SU-DHL-6 (cell line): ENCODE measurements around the gene SERPINA3.

Experiments used
- H2AFZ ChIP-seq: fragments of 200-600 bp; sonication (generic); 2 replicates; pipeline ENCODE4 v1.6.1; 2014; ENCODE audit warnings: low read depth, mild to moderate bottlenecking, moderate library complexity, mixed read lengths, antibody characterized with exemption, low read length; ENCODE audit not compliant: severe bottlenecking
- H3F3A ChIP-seq: fragments of 200-600 bp; shearing (Covaris generic); 2 replicates; pipeline ENCODE4 v1.6.0; 2016; ENCODE audit warnings: antibody characterized with exemption, mild to moderate bottlenecking; ENCODE audit not compliant: insufficient read depth
- H3K27ac ChIP-seq: fragments of 200-600 bp; sonication (generic); 2 replicates; pipeline ENCODE4 v1.5.1; 2016; ENCODE audit warnings: low read depth, mild to moderate bottlenecking, low read length, moderate library complexity, mixed read lengths
- H3K27me3 ChIP-seq: fragments of 200-600 bp; sonication (generic), shearing (Covaris generic); 2 replicates; pipeline ENCODE4 v1.6.0; 2014; ENCODE audit warnings: mild to moderate bottlenecking, low read length
- H3K36me3 ChIP-seq: fragments of 200-600 bp; sonication (generic); 2 replicates; pipeline ENCODE4 v1.6.1; 2014; ENCODE audit warnings: mild to moderate bottlenecking, low read length, mixed read lengths
- H3K4me2 ChIP-seq: fragments of 300-600, 200-600 bp; shearing (Covaris generic), sonication (generic); 2 replicates; pipeline ENCODE4 v1.6.0; 2014; ENCODE audit warnings: low read length, low read depth, mild to moderate bottlenecking; ENCODE audit not compliant: poor library complexity, severe bottlenecking
- H3K4me3 ChIP-seq: fragments of 200-600 bp; sonication (generic); 2 replicates; pipeline ENCODE4 v1.5.1; 2014; ENCODE audit warnings: antibody characterized with exemption, low read length, mild to moderate bottlenecking, mixed read lengths; ENCODE audit not compliant: insufficient read depth, poor library complexity, severe bottlenecking
- H3K79me2 ChIP-seq: fragments of 200-600 bp; sonication (generic); 2 replicates; pipeline ENCODE4 v1.6.1; 2014; ENCODE audit warnings: mild to moderate bottlenecking, low read length, moderate library complexity; ENCODE audit not compliant: insufficient read depth
- H3K9ac ChIP-seq: fragments of 200-600 bp; sonication (generic); 2 replicates; pipeline ENCODE4 v1.7.0; 2014; ENCODE audit warnings: mild to moderate bottlenecking, low read length
- H3K9me2 ChIP-seq: fragments of 200-600 bp; sonication (generic); replicated peaks from 2 replicates; pipeline ENCODE4 v1.6.1; 2014; ENCODE audit warnings: low read length; ENCODE audit not compliant: insufficient read depth
- H3K9me3 ChIP-seq: fragments of 200-600 bp; sonication (generic); 2 replicates; pipeline ENCODE4 v1.6.1; 2014; ENCODE audit warnings: low read length, mixed read lengths; ENCODE audit not compliant: insufficient read depth
- H4K20me1 ChIP-seq: fragments of 200-600 bp; sonication (generic); 2 replicates; pipeline ENCODE4 v1.6.1; 2014; ENCODE audit warnings: low read depth, mild to moderate bottlenecking, antibody characterized with exemption, low read length, moderate library complexity, mixed read lengths
- EZH2phosphoT487 ChIP-seq: fragments of 200-600 bp; sonication (generic), shearing (Covaris generic); conservative IDR thresholded peaks from 2 replicates; pipeline ENCODE4 v1.6.1; 2018; ENCODE audit warnings: mild to moderate bottlenecking, antibody characterized with exemption, low read length, moderate library complexity, mixed read lengths
- TF ChIP-seq, protein P1 (sequence below): fragments of 200-600 bp; sonication (generic); IDR thresholded peaks from one replicate; pipeline ENCODE4 v1.5.1; 2017; ENCODE audit warnings: antibody characterized with exemption, mild to moderate bottlenecking, low read length, moderate library complexity; ENCODE audit not compliant: insufficient read depth, poor library complexity, severe bottlenecking

SERPINA3 gene

DNA sequence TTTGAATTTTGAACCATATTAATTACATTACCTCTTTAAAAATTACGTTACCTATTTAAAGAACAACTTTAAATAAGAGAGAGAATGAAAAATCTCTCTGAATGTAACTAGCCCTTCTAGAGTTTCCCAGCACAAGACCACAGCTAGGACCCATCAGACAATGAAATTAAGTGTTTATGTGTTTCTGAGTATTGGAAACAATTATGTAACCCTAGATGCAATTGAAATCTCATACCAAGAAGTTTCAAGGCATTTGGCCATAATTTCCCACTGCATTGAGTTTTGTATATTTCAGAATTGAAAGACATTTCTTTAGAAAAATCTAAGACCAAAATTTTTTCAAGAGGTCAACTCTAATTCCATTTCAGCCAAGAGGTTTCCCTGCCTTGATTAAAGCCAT is 47.1 kb downstream of the SERPINA3 start:
- Histone ChIP-seq H3K9me2 (no peaks in the 10 kb centered on the region), H3K9me3 (no peaks in the 10 kb centered on the region), H3K36me3 (no peaks in the 10 kb centered on the region), H3F3A (no peaks in the 10 kb centered on the region), H3K4me3 (no peak overlapping the region), H3K4me2 (no peak overlapping the region), H3K27me3 (no peaks in the 10 kb centered on the region), H4K20me1 (no peaks in the 10 kb centered on the region), H3K27ac (no peak overlapping the region), H3K9ac (no peak overlapping the region), H2AFZ (no peak overlapping the region), H3K79me2 (no peaks in the 10 kb centered on the region)
- TF ChIP-seq EZH2phosphoT487, result no peak
- TF ChIP-seq, protein P1, sequence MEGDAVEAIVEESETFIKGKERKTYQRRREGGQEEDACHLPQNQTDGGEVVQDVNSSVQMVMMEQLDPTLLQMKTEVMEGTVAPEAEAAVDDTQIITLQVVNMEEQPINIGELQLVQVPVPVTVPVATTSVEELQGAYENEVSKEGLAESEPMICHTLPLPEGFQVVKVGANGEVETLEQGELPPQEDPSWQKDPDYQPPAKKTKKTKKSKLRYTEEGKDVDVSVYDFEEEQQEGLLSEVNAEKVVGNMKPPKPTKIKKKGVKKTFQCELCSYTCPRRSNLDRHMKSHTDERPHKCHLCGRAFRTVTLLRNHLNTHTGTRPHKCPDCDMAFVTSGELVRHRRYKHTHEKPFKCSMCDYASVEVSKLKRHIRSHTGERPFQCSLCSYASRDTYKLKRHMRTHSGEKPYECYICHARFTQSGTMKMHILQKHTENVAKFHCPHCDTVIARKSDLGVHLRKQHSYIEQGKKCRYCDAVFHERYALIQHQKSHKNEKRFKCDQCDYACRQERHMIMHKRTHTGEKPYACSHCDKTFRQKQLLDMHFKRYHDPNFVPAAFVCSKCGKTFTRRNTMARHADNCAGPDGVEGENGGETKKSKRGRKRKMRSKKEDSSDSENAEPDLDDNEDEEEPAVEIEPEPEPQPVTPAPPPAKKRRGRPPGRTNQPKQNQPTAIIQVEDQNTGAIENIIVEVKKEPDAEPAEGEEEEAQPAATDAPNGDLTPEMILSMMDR, result no peak

DNA sequence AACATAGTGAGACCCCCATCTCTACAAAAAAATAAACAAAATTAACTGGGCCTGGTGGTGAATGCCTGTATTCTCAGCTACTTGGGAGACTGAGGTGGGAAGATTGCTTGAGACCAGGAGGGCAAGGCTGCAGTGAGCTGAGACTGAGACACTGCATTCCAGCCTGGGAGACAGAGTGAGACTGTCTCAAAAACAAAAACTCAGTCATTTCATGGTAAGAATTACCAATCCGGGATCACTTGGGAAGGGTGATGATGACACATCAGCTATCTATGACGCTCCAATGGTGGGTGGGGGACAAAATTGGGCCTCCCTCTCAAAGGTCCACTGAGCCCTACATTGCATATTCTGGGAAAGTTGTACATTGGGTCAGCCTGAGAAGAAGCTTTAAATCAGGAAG is 47.7 kb downstream of the SERPINA3 start:
- H3K9me2 ChIP-seq, result no peaks in the 10 kb centered on the region
- no peaks in the 10 kb centered on the region for H3K79me2 ChIP-seq
- H3F3A ChIP-seq, result no peaks in the 10 kb centered on the region
- H2AFZ ChIP-seq, result no peak overlapping the region
- no peak overlapping the region for H3K9ac ChIP-seq
- H3K4me3 ChIP-seq, result no peak overlapping the region
- no peaks in the 10 kb centered on the region for H3K36me3 ChIP-seq
- H3K9me3 ChIP-seq, result no peaks in the 10 kb centered on the region
- TF ChIP-seq, protein P1, result no peak
- no peak for TF ChIP-seq EZH2phosphoT487
- no peak overlapping the region for H3K27ac ChIP-seq
- no peak overlapping the region for H3K4me2 ChIP-seq
- H3K27me3 ChIP-seq, result no peaks in the 10 kb centered on the region
- H4K20me1 ChIP-seq, result no peaks in the 10 kb centered on the region

DNA sequence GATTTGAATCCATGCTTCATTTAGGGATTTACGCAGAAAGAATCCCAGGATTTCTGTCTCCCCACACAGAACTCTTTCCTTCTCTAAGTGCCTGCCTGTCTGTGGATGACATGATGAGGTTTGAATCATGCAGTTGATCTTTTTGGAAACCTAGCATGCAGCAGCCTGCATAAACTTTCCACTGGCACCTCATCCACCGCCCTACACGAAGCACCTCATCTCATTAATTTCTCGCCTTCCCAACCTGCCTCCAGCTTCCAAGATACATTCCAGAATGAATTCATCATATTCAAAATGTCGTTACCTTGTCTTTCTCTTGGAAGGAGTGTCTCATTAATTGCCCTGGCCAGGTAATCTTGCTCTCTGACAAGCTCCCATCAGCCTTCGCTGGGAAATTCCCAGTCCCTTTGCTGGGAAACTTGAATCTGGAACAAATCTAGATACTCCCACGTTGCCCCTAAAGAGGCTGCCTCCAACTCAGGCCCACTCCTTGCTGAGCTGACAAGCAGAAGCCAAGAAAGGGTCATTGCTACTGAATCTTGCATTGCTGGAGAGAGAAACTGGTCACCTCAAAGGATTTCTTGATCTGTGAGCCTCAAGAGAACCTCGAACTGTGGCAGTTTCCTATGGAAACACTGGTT is 48.2 kb downstream of the SERPINA3 start:
- TF ChIP-seq EZH2phosphoT487, result no peak
- TF ChIP-seq, protein P1, result no peak

More for the DNA sequence above, 48.2 kb downstream of the SERPINA3 start:
- no peak overlapping the region for H3K9ac ChIP-seq
- H3K79me2 ChIP-seq, result no peaks in the 10 kb centered on the region
- no peaks in the 10 kb centered on the region for H3K36me3 ChIP-seq
- no peaks in the 10 kb centered on the region for H4K20me1 ChIP-seq
- H3K9me3 ChIP-seq, result no peaks in the 10 kb centered on the region
- no peaks in the 10 kb centered on the region for H3F3A ChIP-seq
- no peak overlapping the region for H3K27ac ChIP-seq
- H2AFZ ChIP-seq, result no peak overlapping the region
- no peaks in the 10 kb centered on the region for H3K9me2 ChIP-seq
- no peak overlapping the region for H3K4me3 ChIP-seq
- H3K27me3 ChIP-seq, result no peaks in the 10 kb centered on the region
- no peak overlapping the region for H3K4me2 ChIP-seq
